Endothelial cell of hepatic sinusoid (primary cell): Measurements from ENCODE around the gene CD320.
"Not testable (repeated sequence)": the region's sequence is repeated elsewhere in the genome, so short reads cannot be mapped to it uniquely, and the experiment has no call there.

Source experiments
- in situ Hi-C: cut with HindIII; loops from 2 replicates; pipeline ENCODE4 v1.10.0; 2017; ENCODE audit warnings: low sequenced_read_pairs

Gene CD320

GRCh38 chr19:8333767-8334457 lies 25.8 kb upstream of the CD320 start:
- in situ Hi-C loops: no loop called here

GRCh38 chr19:8332976-8333766 lies 25.0 kb upstream of the CD320 start:
- in situ Hi-C loops: no loop called here

- in situ Hi-C loops: no loop called here
These were observed 23.2 kb upstream of the CD320 start for GRCh38 chr19:8331263-8331845.

- in situ Hi-C loops: no loop called here
These were observed 21.8 kb upstream of the CD320 start for GRCh38 chr19:8329996-8330395.

- in situ Hi-C loops: no loop called here
These were observed 17.3 kb upstream of the CD320 start for GRCh38 chr19:8325454-8325853.

- in situ Hi-C loops: no loop called here
These were observed 16.3 kb upstream of the CD320 start for GRCh38 chr19:8324186-8325050.

- in situ Hi-C loops: no loop called here
These were observed 15.6 kb upstream of the CD320 start for GRCh38 chr19:8323781-8324185.

- in situ Hi-C loops: no loop called here
These were observed 14.5 kb upstream of the CD320 start for GRCh38 chr19:8322638-8322997.

GRCh38 chr19:8321986-8322637 lies 14.0 kb upstream of the CD320 start:
- in situ Hi-C loops: no loop called here

- in situ Hi-C loops: no loop called here
These were observed 13.2 kb upstream of the CD320 start, which contains the start of the genes NDUFA7 and RPS28 for GRCh38 chr19:8321067-8321985. TSS of gene NDUFA7 (minus strand) at chr19:8321375. CDS start at chr19:8321358, 17 bp downstream. TSS of gene RPS28 (plus strand) at chr19:8321496. CDS start at chr19:8321531, 35 bp downstream.

- in situ Hi-C loops: no loop called here
These were observed 12.5 kb upstream of the CD320 start for GRCh38 chr19:8320564-8321066.

- in situ Hi-C loops: no loop called here
These were observed 11.8 kb upstream of the CD320 start for GRCh38 chr19:8319807-8320520.

GRCh38 chr19:8318835-8319234 lies 10.7 kb upstream of the CD320 start:
- in situ Hi-C loops: not testable (repeated sequence)

- in situ Hi-C loops: no loop called here
These were observed 8.4 kb upstream of the CD320 start for GRCh38 chr19:8316351-8317125.

- in situ Hi-C loops: not testable (repeated sequence)
These were observed 7.0 kb upstream of the CD320 start for GRCh38 chr19:8314981-8315640.

GRCh38 chr19:8311461-8312260 lies 3.5 kb upstream of the CD320 start:
- in situ Hi-C loops: no loop called here
